COLO668 (cell line): ENCODE measurements around the gene EXOC2.

ENCODE experiments used
- DNase-seq: peaks from one replicate; lab custom pipeline; 2025; ENCODE audit not compliant: unreplicated experiment; lab: John Stamatoyannopoulos, UW

The EXOC2 gene

DNA sequence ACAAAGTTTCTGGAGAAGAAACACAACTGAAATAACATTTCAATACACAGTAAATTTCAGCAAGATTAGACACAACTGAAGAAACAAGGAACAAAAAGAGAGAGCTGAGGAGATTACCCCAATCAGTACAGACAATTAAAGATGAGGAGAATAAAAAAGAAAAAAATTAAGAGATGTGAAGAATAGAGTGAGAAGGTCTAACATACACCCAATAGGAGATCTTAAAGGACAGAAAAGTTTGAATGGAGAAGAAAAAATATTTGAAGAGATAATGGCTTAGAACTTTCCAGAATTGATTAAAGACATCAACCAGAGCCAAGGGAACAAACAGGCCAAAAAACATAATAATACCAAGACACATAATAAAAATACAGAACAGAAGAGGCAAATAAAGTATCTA, 152.4 kb downstream of the EXOC2 start:
- DNase-seq, result no peak

DNA sequence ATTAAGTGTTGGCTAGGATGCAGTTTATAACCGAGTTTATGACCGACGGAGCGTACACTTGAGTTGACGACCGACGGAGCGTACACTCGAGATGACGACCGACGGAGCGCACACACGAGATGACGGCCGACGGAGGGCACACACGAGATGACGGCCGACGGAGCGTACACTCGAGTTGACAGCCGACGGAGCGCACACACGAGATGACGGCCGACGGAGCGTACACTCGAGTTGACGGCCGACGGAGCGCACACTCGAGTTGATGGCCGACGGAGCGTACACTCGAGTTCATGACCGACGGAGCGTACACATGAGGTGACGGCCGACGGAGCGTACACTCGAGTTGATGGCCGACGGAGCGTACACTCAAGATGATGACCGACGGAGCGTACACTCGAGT, 155.8 kb downstream of the EXOC2 start:
- DNase-seq, result no peak

DNA sequence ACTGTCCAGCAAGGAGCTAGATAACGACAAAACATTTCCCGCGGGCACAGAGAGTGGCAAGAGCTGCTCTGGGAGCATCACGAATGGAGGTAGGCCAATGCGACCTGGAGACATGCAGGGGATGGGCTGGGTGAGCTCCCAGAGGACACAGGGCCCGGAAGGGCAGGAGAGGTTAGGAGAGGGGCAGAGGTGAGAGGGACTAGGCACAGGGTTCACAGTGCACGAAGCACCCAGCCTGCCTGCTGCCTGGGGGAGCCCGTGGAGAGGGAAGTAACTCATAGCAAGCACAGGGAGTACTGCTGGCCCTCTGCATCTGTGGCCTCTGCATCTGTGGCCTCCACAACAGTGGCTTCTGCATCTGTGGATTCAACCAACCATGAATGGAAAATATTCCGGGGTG, 162.5 kb downstream of the EXOC2 start:
- no peak for DNase-seq

DNA sequence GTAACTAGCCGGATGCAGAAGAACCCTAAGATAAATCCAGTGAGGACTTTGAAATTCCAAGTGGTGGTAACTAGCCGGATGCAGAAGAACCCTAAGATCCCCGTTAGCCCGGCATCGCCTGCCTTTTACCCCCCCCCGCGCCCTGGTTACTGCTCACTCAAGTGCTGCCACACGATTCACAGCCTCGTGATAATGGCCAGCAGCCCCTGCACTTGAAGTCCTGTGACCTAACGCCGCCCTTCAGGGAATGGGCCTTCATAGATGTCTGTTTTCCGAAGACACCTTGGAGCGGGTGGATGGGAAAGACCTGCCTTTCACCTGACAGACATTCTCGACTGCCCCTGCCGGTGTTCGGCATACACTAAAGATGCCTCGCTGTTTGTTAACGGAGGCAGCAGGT, 163.9 kb downstream of the EXOC2 start:
- DNase-seq, result no peak

DNA sequence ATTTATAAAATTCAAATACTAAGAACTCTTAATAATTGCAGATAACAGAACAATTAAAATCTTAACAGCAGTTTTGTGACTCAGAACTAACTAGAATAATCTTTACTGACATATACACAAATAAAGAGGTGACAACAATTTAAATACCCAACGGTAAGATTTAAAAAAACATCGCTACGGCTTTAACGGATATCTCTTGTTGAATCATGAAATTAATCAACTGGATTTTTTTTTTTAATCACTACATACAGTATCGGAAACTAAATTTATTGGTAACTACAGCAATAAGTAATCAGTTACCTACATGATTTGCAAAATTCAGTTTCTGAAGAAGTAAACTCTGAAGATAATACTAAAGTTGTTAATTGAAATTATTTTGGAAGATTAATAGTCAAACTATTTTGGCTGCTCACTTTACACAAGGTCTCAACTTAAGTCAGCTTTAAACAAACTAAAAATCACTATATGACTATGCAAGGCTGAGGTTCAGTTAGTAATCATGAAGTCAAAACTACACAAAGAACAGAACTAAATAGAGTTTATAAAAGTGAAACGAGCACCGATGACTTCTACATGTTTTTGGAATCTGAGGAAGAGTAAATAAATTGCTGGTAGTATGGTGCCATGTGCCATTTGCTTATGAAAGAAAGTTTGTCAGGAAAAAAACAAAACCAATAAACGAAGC, 164.8 kb downstream of the EXOC2 start:
- no peak for DNase-seq

DNA sequence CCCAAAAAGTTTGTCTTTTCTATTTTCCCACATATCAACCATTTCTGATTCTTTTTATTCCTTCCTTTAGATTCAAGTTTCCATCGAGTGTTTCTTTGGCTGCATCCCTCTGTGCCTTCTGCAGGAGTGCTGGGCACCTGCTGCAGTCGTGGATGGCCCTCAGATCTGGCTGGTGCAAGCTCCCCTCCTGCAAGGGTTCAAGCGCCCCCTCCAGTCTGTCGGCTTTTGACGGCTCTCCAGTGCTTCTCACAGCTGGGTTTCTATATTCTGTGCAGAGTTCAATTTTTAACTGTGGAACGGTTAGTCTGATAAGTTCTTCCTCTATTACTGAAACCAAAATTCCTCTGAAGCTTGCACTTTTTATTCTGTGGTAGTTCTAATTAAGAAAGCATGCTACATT, 168.1 kb downstream of the EXOC2 start:
- DNase-seq, result no peak

DNA sequence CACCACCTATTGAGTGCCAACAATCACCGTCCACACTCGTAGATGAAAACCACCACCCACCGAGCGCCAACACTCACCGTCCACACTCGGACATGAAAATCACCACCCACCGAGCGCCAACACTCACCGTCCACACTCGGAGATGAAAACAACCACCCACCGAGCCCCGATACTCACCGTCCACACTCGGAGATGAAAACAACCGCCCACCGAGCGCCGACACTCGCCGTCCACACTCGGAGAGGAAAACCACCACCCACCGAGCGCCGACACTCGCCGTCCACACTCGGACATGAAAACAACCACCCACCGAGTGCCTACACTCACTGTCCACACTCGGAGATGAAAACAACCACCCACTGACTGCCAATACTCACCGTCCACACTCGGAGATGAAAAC, 172.1 kb downstream of the EXOC2 start:
- no peak for DNase-seq

DNA sequence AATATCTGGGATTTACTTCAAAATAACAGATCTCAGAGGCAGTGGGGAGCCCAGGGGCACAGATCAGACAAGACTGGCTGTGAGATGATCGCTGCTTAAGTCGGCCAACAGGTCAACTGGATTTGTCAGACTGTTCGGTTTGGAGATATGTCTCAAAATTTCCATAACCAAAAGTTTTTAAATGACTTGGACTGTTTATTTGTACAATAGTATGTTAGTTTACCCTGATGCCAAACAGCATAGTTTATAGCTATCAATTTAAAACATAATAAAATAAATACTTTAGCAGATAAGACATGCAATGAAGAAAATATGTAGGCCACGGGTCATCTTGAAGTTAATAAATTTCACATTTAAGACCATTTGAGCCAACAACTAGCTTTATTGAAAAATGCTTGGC, 174.7 kb downstream of the EXOC2 start:
- DNase-seq, result no peak

DNA sequence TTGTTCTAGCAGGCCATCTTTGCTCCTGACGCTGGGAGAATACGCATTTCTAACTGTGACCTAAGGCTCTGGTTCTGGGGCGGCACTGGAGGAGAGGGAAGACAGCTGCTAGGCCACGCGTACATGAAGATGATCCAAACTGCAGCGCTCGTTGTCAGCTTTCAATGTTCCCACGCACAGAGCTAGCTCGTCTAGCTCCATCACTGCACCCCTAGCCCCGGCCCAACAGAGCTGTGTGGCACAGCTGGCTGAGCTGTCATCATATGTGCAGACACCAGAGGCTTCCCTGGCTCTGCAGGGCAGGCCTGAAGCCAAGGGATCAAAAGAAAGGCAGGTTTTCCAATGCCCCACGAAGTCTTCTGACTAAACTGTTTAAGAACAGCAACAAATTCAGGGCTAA, 176.7 kb downstream of the EXOC2 start:
- no peak for DNase-seq

DNA sequence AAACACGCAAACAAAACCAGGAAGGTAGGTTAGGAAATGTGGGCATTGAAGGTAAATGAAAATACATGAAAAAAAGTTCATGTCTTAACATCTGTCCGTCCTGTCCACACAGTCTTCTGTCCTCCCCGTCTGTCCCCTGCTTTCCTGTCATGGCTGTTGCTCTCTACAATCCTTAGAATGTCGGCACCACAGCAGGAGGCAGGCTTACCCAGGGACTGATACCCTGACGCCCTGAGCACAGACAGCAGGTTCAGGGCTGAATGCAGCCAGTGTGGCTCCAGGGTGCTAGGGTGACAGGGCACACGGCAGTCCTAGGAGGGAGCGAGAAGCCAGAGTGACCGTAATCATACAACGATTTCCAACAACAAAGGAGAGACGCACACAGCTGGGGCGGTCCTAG, 177.7 kb downstream of the EXOC2 start:
- DNase-seq, result no peak

DNA sequence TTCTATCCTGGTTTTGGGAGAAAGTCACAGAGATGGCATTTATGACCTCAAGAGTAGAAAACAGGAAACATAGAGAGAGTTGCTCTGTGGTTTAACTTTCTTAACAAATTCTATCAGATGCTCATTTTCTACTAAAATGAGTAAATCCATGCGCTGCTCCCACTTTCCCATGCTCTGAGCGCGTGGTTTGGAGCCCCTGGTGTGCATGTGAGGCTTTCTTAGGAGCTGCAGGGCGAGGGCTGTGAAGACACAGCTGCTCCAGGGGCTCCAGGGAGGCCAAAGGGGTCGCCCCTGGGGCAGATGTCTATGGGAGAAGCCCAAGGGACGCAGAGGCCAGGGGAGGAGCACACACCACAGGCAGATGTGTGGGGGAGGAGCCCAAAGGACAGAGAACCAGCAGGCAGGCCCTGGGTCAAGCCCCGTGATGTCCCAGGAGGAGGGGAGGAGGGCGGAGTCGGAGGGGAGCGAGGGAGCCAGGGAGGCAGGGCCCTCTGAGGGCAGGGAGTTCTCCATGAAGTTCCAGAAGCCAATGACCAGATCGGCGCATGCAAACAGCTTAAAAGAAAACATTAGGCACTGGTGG, 178.5 kb downstream of the EXOC2 start:
- DNase-seq, result no peak

DNA sequence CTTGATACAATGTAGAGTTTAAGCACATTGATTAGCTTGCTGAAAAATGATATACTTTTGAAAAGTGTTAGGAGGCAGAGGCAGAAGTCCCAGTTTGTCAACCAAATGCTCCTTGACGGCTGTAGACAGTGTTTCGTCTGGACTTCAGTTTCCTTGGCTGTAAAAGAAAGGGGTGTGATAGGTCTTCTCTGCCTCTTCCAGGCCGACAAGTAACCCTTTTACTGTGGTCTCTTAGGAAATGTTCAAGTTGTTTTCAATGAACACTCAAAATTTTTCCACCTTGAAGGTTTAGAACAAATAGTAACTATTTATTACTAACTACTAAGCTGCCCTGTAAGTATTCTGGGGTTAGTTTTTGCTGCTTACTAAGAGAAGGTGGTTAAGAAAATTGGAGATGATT, 179.0 kb downstream of the EXOC2 start:
- no peak for DNase-seq

DNA sequence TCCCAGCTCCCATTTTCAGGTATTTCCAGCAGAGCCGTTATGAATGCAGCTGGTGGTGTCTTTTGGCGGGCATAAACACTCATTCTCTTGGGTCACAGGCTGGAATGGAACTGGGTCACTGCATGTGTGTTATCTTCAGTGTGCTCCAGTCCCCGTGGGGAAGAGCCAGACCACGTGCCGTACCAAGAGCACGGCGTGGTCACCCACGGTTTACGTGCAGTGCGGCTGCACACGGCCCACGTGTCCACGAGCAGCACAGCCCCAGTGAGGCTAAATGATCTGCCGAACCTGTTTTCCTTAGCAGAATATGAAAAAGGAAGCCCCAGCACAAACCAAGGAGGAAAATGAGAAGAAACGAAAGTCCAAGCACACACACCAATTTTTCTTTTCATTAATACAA, 179.9 kb downstream of the EXOC2 start:
- no peak for DNase-seq

DNA sequence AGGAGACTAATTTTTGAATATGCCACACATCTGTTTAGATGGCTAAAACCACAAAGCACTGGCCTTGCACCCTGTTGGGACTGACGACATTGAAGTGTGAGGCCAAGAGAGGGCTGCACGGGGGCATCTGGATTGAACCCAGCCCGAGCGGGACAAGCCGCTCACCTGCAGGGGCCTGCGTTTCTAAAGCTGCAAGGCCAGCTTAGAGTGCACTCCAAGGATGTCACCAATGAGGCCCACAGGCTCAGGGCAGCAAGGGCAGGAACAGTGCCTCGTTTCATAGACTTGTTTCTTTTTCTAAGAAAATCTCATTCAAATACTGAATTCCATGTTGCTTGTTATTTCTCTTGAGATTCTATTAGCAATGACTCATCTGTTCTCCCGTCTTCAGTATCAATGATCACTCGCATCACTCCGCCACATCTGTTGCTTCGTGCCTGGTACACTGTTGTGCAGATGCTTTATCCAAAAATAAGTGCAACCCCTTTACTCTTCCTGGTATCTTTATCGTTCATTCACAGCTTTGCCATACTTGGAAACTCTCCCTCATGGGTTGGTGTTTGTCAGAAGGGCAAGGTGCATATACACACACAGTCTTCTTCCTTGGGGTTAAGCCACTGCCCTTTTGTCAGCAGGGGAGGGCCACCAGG, 181.3 kb downstream of the EXOC2 start:
- no peak for DNase-seq

DNA sequence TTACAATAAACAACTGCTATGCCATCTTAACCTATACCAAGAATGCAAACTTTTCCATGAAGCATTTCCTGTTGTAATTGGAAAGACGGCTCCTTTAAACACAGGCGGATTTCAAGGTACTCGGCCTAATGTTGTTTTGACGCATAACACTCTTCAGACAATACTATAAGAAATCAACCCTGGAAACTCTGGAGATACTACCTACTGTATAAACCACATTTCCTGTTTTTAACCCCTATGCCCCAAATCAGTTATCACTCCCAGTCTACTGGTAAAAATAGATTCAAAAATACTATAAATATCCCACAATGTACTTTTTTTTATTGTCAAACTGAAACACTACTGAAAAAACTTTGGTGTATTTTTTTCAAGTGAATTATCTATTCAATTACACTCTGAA, 183.3 kb downstream of the EXOC2 start:
- DNase-seq, result no peak

DNA sequence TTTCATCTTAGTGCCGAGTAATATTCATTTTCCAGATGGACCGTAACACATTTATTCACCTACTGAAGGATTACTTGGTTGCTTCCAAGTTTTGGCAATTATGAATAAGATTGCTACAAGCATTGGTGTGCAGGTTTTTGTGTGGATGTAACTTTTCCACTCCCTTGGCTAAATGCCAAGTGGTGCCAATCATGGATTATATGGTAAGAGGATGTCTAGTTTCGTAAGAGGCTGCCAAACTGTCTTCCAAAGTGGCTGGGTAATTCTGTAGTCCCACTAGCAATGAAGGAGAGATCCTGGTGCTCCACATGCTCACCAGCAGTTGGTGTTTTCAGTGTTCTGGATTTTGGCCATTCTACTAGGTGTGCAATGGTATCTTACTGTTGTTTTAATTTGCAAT, 184.3 kb downstream of the EXOC2 start:
- no peak for DNase-seq

DNA sequence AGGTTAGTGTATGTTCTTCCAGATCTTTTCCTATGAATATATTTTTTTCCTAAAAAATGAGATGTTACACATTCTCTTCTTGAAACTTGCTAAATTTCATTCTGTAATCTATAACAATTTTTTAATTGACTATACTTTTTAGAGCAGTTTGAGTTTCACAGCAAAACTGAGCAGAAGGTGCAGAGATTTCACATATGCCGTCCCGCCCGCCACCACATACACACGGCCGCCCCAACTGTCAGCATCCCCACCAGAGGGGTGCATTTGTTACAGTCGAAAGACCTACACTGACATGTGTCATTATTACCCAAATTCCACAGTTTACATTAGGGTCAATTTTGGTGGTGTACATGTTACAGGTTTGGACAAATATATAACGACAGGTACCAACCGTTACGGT, 184.9 kb downstream of the EXOC2 start:
- DNase-seq, result no peak

DNA sequence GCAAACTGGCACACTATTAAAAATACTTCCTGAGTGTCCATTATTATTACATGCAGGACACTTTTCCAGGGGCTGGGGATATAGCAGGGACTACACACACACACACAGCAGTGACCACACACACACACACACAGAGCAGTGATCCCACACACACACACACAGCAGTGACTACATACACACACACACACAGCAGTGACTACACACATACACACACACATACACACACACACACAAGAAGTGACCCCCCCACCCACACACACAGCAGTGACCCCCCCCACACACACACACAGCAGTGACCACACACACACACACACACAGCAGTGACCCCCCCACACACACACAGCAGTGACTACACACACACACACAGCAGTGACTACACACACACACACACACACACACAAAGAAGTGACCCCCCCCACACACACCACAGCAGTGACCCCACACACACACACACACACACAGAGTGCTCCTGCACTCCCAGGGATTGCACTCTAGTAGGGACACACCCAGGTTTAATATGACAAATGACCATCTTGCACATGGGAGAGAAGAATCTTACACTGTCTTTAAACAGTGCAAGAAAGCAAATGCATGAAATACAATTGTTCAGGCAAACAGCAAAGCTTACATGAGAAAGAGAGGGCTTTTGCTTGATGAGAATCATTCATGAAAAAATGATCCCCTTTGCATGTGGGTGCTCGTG, 185.9 kb downstream of the EXOC2 start:
- DNase-seq, result no peak

DNA sequence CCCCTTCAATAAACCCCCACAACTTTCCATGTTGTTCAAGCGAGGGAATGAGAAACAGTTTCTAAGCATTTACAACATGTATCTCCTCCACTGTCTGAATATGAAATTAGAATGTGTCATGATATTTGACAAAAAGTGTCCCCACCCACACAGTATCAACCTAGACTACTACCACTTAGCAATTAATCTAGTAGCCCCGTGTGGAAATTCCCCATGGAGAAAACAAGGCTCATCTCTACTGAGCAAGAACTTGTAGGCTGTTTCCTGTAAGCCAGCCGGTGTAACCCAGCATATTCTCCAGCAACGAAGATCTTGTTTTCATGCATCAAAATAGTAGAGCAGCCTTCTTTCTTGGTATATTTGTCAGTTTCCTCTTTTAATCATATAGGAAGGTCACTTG, 186.4 kb downstream of the EXOC2 start:
- DNase-seq, result no peak

DNA sequence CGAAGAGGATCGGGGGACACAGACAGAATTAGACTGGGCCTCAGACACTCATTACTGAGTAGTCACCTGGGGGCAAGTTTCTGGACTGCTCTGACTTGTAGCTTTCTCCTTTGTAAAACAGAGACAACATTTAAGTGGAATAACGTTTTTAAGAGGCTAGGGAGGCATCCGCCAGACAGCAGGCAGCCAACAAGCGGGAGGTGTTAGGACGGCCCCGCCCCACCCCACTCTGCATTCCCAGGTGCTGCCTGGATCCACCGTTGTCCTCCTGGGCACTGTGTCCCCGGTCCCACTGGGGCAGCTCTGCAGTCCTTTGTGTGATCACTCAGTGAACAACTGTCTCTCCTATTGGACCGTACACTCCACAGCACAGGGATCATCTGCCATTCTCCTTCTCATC, 187.6 kb downstream of the EXOC2 start:
- no peak for DNase-seq

DNA sequence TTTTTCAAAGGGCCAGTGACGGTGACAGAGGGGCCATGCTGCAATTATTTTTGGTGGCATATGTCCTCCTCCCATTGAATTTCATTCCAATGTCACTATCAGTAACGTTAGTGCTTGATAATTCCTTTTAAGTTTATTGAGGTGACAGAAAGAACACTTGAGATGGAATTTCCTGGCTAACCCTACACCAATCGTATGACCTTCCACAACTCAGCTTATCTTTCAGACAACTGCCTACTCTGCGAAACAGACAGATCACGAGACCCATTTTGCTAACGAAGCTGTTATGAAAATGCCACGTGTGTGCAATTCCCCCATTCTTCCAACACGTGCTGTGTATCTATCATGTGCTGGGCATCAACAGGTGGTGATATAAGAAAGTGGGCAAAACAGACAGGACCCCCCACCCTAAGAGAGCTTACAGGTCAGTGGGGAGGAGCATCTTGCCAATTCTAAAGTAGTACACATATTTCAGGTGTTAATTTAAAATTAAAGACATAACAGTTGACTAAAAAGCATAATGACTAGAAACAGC, 188.4 kb downstream of the EXOC2 start:
- no peak for DNase-seq
